HCT116 (cell line): ENCODE data around the gene RAB26.
"Not testable (repeated sequence)": the region's sequence is repeated elsewhere in the genome, so short reads cannot be mapped to it uniquely, and the experiment has no call there.

ENCODE experiments used
- CTCF ChIP-seq, 3 experiments: fragments of 200-600 bp in 1 of 3; sonication (generic) in 1 of 3; IDR thresholded peaks in 2 of 3; conservative IDR thresholded peaks in 1 of 3; 2 replicates each; pipeline ENCODE4 v1.5.1; 2012 to 2017; ENCODE audit warnings: low read depth in 2 of 3, low read length in 2 of 3, antibody characterized with exemption in 1 of 3, borderline replicate concordance in 1 of 3, control low read depth in 1 of 3, mild to moderate bottlenecking in 1 of 3, mixed read lengths in 1 of 3, mixed run types in 1 of 3, moderate library complexity in 1 of 3; ENCODE audit not compliant: insufficient read depth in 1 of 3
- EGR1 ChIP-seq: IDR thresholded peaks from 2 replicates; pipeline ENCODE4 v1.6.1; 2012; ENCODE audit warnings: low read depth
- EZH2 ChIP-seq: fragments of 200-600 bp; sonication (generic); IDR thresholded peaks from 2 replicates; pipeline ENCODE4 v1.6.1; 2017; ENCODE audit warnings: antibody characterized with exemption, mixed run types
- RAD21 ChIP-seq: IDR thresholded peaks from 2 replicates; pipeline ENCODE4 v1.6.1; 2012; ENCODE audit warnings: low read depth, mild to moderate bottlenecking
- ZBTB33 ChIP-seq: IDR thresholded peaks from 2 replicates; pipeline ENCODE4 v1.6.1; 2011; ENCODE audit warnings: mild to moderate bottlenecking, low read length, moderate library complexity; ENCODE audit not compliant: insufficient replicate concordance; ENCODE audit errors: extremely low read depth

- not testable (repeated sequence) for TF ChIP-seq ZBTB33; CTCF (IDR thresholded peaks at IDR 0.05 in 2 of 3, conservative IDR thresholded peaks at IDR 0.05 in 1 of 3; ENCODE audit: borderline replicate concordance in 1 of 3, insufficient read depth in 1 of 3, low read depth in 2 of 3, low read length in 2 of 3); RAD21; EZH2; EGR1
Measured at GRCh38 chr16:2129251-2129650, 19.2 kb upstream of the RAB26 start.
